NK-92 (cell line): ENCODE measurements around the gene LDB2.
"Not testable (repeated sequence)": the region's sequence is repeated elsewhere in the genome, so short reads cannot be mapped to it uniquely, and the experiment has no call there.

Source experiments
- DNase-seq: peaks from one replicate; lab custom pipeline; 2025; ENCODE audit not compliant: unreplicated experiment; lab: John Stamatoyannopoulos, UW

LDB2 gene

DNA sequence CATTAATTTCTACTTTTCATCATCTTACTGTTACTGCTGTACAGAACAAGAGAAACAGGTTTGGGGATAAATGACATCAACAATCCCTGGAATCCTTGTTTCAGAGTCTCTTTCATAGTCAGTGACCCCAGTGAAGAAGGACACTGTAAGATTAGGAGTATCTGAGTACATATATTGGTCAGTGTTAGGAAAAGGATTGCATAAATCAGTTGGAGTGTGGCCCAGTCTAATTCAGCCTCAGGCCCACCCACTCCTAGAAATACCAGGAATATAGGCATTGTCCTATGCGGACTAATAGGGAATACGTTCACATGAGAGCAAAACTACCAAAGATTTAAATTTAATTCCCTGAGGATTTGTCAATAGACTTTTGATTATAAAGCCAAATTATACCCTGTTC, 237.8 kb downstream of the LDB2 start:
- no peak for DNase-seq

DNA sequence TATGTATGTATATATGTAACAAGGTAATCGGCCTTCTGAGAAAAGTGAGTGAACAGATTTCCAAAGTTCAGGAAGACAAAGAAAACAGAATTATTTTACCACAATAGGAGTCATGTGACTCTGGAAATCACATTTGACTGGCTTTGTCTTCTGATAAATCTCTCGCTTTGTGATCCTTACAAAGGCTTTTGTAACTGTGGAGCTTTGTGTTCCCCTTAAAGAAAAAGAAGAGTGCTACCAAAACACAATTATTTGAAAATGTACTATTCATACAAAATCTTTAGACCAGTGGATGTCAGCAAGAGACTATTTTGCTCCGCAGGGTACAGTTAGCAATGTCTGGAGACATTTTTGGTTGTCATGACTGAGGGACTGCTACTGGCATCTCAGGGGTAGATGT, 238.8 kb downstream of the LDB2 start:
- no peak for DNase-seq

DNA sequence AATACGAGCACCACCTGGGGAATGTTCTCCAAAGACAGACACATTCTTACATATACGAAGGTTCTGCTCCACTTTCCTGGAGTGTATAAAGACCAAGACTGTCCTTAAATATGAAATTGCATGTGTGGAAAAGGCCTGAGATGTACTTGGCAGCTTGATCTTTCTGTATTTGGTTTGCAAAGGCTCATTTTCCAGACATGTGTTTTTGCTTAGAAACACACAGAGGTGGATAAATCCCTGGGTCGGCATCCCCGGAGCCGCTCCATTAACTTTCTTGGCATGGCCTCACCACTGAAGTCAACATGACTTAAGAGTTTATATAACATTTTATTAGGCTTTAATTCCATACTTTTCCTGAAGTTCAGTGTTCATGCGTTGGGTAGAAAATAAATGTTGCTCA, 239.4 kb downstream of the LDB2 start:
- DNase-seq, result no peak

DNA sequence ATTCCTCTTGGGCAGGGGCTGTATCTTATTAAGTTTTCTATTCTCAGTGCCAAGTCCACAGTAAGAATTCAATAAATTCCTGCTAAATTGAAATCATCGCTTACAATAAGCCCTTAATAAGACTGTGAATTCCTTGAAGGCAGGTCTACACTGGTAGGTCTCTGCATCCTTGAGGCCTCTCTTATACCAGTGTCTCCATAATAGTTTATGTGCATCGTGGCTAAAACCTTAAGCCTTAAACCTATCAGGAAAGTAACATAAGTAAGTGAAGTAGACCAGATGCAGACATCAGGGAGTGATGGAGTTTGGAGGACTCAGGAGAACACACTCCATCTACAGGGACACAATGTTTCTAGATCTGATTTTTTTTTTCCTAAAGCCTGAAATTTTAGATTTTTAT, 240.3 kb downstream of the LDB2 start:
- no peak for DNase-seq

DNA sequence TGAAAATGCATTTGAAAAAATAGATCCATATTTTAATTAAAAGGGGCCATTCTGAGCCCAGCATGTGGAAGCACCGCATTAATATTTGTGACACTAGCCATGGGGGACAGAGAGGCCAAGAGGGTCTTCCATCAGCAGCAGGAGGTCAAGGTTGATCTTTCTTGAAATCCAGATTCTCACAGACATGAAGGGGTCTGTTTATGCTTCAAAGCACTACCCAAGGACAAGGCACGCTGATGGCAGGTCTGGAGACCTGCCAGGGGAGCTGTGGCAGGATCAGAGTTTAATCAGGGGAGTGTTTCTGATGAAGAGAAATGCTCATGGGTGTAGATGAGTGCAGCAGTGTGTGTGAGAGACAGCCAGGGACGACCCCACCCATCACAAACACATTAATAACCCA, 243.3 kb downstream of the LDB2 start:
- no peak for DNase-seq

DNA sequence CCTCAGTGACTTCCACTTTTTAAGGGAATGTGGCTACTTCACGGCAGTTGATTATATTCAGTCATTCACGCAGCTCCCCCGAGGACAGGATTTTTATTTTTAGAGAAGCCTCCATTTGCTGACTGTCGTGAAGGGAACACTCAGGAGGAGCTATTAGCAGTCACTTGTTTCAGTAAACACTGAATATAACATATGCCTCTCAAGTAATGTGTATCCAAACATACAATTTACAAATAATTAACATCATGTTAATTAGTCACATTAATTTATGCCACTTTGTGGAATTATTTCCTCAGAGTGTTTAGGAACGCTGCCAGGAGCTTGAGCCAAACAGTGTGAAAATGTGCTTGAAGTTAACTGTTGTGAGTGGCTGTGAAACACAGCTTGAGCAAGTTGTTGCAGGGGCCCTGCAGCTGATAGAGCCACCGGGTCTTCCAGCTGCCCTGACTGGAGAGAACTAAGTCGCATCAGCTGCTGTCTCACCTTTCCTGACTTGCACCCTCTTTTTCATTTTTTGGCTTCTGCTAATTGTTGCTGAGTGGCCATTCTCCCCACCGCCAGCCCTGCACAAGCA, 245.6 kb downstream of the LDB2 start:
- DNase-seq, result no peak

DNA sequence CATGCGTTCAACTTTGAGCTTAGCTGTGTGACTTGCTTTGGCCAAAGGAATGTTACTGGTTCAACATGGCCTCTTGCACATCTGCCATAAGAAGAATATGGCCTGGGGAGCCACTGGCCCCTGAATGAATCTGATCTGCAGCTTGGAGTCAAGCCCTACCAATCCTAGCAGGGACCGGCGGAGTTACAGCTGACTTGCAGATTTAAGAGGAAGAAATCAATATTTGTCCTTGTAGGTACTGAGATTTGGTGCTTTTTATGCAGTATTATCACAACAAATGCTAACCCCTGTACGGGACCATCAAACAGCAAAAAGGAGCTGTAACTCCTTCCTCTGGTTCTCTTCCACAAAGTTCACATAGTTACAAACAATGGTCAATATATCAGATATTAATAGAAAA, 252.0 kb downstream of the LDB2 start:
- no peak for DNase-seq

DNA sequence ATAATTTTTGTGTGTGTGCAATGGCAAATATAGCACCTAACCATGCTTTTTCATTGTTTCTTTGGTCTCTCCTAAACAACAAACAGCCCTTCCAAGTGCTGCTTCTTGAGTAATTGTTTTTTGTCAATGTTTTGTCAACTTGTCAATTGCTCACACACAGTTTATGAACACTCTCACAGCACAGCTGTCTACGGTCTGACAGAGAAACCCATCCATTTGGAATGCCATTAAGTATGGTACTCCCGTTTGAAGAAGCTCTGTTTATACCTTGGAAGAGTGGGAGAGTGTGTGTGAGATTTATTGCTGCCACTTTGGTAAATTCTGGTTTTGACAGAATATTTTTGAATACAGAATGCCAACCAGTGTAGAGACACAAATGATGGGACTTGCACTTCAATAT, 254.6 kb downstream of the LDB2 start:
- no peak for DNase-seq

DNA sequence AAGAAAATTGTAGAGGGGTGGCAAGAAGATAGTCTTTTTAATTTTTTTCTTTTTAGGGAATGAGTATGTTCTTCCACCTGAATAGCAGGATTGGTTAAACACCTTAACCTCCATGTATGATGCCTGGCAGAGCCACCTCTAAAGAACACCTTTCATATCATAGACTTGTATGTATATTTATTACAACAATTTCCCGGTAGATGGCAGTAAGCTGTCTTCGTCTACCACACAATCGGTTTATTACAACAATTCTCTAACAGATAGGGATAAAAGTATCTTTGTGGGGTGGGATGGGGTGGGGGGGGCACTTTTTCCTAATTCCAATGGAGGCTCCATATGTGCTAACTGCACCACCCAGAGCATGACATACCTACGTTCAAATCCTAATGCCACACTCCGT, 255.5 kb downstream of the LDB2 start:
- DNase-seq, result no peak

DNA sequence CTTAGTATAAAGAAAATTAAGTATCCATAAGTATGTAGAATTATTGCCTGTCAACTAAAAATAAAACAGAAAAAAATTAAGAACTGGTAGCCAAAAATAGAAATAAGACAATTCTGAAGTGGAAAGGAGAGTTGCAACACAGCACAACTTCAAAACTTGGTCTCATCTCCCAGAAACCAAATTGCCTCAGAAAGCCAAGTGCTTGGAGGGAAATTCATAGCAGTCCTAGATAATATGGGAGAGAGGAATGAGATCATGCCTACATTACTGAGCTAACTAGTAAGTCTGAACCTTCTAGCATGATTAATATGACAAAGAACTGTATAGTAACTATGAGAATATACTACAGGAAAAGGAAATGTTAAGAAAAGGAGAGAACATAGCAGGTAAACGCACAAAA, 256.5 kb downstream of the LDB2 start:
- no peak for DNase-seq

DNA sequence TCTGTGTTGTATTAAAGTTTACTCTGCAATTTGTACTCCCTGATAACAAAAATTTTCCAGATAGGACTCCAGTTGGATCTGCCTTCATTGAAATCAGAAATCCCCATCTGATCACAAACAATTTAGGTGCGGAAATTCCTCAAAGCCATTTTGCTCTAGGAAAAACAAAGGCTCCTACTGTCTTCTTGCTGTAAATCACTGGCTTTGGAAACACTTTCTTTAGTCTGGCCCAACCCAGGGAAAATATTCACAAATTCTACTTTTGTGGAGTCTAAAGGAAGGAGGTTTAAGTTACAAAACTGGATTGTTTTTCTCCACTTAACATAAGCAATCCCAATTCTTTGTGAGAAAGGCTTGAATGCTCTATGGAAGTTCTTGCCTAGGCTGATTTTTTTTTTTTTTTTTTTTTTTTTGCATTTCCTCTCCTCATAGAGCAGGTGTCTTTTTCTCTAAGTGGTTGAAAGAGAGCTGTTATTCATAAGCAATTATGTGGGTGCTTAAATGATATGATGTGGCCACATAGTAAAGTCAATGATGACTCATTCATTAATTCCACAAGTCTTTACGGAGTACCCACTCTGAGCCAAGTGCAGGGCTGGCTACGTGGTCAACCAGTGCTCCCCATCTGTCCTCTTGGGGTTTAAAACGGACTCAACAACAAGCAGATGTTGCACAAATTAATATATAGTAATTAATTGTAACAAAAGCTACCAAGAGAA, 261.4 kb downstream of the LDB2 start:
- DNase-seq, result no peak

DNA sequence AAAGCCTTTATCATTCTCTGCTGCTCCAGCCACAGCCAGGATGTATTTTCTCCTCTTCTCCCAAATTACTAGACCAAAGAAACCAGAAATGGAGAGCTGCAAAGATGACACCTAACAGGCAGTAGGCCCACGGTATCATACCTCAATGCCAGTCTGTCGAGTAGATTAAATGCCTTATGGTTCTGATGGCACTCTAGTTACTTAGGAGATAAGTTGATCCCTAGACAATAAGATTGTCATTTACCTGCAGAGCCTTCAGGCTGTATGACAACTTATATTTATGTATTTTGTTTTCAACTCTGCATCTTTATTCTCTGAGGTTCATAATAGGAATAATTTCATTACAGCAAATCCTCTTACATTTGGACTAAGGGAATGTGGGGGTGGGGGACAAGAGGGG, 262.1 kb downstream of the LDB2 start:
- DNase-seq, result no peak

DNA sequence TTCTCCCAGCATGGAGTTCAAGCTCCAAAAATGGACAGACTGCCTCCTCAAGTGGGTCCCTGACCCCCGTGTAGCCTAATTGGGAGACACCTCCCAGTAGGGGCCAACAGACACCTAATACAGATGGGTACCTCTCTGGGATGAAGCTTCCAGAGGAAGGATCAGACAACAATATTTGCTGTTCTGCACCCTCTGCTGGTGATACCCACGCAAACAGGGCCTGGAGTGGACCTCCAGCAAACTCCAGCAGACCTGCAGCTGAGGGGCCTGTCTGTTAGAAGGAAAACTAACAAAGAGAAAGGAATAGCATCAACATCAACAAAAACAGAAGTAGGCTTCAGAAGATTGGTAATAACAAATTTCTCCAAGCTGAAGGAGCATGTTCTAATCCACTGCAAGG, 269.2 kb downstream of the LDB2 start:
- DNase-seq, result not testable (repeated sequence)

DNA sequence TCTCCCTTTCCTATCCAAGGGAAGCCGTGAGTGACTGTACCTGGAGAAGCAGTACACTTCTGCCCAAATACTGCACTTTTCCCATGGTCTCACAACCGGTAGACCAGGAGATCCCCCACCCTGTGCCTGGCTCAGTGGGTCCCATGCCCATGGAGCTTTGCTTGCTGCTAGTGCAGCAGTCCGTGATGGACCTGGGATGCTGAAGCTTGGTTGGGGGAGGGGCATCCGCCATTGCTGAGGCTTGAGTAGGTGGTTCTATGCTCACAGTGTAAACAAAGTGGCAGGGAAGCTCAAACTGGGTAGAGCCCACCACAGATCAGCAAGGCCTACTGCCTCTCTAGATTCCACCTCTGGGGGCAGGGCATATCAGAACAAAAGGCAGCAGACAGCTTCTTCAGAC, 269.6 kb downstream of the LDB2 start:
- DNase-seq, result not testable (repeated sequence)

DNA sequence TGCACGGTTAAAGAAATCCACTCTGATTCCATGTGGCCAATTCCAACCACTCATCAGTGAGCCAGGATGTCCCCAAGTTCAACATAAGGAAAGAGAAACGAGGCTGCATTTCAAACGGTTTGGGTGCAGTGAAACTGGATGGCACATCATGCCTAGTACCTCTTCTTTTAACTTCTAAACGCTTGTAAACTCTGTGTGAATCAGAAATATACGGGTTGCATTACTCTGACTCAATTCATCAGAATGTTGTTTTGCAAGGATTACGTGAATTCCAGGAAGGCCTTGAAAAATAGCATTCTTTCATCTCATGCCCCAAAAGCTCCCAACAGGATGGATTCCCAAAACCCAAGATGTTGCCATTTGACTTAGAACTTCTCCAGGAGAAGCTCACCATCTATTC, 270.4 kb downstream of the LDB2 start:
- no peak for DNase-seq

DNA sequence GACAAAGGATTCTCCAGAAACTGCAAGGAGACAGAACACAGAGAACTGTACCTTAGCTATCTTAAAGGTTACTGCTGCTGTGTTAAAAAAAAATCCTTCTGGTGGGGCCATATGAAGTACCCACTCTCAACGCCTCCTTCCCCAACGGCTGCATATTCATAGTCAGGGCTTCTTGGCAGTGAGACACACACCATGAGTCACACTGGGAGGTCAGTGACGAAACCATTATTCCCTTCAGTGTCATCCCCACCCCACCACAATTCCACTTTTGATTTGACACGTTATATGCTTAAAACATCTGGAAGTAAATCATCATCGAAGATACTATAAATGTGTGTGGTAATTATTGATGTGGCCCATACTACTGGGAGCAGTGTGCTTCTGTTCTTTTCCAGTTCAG, 271.5 kb downstream of the LDB2 start:
- DNase-seq, result no peak

DNA sequence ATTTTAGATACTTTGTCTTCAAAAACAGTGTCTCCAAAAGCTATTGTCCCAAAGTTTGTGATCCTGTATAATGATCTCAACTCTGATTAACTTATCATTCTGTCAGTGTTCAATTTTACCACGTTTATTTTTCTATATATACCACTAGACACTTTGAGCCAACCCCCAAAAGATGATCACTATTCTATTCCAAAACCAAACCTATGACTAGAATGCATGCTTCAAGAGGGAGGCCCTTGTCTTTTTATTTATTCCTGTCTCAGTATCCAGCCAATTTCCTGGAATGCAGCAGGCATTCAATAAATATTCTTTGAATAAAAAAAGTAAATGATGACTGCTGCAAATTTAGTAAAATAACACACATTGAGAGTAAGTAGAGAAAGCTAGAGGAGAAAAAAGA, 275.6 kb downstream of the LDB2 start:
- DNase-seq, result no peak

DNA sequence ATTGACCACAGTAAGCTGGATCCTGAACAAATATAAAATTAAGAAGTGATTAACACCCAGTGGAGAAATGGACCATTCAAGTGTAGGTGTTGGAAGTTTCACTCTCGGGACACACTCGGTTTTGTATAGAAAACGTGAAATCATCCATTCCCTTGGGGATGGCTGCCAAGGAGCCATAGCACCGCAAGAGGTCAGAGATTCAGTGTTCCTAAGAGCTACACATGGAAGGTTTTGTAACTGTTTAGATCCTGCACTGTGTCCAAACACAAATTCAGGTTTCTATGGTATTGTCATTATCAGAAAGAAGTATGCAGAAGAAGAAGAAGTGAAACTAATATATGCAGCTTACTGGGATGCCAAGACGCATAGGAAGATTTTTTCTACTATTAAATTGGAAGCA, 281.0 kb downstream of the LDB2 start:
- no peak for DNase-seq

DNA sequence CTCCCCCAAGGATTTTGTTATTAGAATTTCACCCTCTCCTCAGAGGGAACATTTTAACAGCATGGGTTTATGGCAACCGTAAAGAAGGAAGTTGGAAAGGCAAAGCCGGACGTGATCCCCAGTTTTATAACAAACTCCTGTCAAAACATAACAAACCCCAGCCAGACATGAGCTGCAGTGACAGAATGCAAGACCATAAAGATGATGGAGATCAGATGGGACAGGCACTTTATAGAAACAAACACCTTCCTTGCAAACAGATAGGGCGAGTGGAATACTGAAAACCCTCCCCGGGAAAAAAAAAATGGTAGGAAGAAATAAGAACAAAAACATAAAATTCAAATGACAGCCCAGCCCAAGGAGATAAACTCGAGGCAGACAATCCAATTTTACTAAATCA, 281.4 kb downstream of the LDB2 start:
- no peak for DNase-seq

DNA sequence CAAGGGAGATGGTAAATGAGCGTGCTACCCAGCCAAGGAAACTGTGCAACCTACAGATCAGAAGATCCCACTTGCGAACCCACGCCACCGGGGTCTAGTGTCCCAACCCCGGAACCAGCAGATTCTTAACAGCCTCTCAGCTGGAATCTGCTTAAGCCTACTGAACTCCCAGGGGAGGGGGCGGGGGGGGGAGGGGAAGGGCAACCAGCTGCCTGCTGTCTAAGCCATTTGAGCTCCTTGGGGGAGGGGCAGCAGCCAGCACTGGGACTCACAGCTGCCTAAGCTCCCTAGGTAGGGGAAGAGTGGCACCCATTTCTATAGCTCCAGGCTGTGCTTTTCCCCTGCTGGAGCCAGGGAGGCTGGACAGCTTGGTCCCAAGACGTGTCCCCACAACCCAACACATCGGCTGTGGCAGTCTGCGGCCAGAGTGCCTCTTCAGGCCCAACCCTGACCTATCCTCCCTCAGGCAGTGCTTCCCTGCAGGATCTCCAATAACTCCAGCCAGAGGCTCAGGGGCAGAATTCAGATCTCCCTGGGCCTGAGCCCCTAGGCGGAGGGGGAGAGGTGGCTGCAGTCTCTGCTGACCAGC, 289.2 kb downstream of the LDB2 start:
- DNase-seq, result no peak

DNA sequence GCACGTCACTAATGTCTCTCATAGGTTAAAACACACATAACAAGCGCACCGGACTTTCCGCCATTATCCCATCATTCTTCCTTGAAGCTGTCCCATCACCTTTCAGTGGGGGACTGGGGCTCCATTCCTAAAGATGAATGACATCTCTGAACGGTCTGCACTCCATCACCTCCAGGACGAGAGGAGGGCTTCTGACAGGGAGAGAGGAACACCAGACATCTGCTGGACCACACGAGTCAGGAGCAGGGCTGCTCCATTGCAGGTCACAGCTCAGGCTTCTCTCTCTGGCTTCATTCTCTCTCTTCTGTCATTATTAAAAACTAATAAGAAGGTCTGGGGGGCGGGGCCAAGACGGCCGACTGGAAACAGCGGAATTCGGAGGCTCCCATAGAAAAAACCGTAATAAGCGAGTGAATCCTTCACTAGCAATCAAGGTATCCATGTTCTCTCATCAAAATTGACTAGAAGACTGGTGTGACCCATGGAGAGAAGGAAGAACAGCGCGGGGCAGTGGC, 289.8 kb downstream of the LDB2 start:
- no peak for DNase-seq

DNA sequence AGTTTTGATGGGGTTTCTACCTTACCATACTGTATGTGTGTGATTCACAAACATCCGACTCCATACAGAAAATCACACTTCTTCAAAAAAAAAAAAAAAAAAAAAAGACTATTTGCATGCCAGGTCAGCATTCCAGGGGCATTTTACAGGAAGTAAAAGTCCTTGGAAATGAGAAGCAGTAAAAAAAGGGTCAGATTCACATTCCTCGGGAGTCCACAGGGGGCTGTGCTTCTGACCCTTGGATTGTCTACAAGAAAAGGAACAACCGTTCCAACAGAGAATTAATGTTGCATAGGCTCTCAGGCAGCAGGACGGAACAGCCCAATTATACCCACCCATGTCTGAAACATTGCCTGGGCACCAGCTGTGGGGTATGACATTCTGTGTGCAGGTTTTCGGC, 290.3 kb downstream of the LDB2 start:
- no peak for DNase-seq
